Measurements from ENCODE around the gene ITFG1.
"Not testable (repeated sequence)": the region's sequence is repeated elsewhere in the genome, so short reads cannot be mapped to it uniquely, and the experiment has no call there.

Gene ITFG1

GRCh38 chr16:47158992-47159391 is 301.9 kb downstream of the ITFG1 start:
- no peak for DNase-seq (ENCODE audit: low read depth in 2 of 2)

GRCh38 chr16:47156680-47157215 is 304.1 kb downstream of the ITFG1 start:
- no peak for DNase-seq (ENCODE audit: low read depth in 2 of 2)

GRCh38 chr16:47152501-47152900 is 308.4 kb downstream of the ITFG1 start:
- DNase-seq (ENCODE audit: low read depth in 2 of 2): not testable (repeated sequence)

- DNase-seq (ENCODE audit: low read depth in 2 of 2): no peak
Measured at GRCh38 chr16:47150067-47150466, 310.8 kb downstream of the ITFG1 start.

- DNase-seq (ENCODE audit: low read depth in 2 of 2): no peak
Measured at GRCh38 chr16:47144559-47144877, 316.3 kb downstream of the ITFG1 start.

GRCh38 chr16:47143677-47144558 is 316.9 kb downstream of the ITFG1 start, which contains the start of gene NETO2:
Gene NETO2 (minus strand): TSS chr16:47143945. CDS start chr16:47143612, 333 bp downstream.
- DNase-seq (ENCODE audit: low read depth in 2 of 2): no peak

- peak; percentile 45 for DNase-seq (ENCODE audit: low read depth in 2 of 2)
Measured at GRCh38 chr16:47142821-47143676, 317.8 kb downstream of the ITFG1 start.

GRCh38 chr16:47142486-47142820 is 318.4 kb downstream of the ITFG1 start:
- DNase-seq (ENCODE audit: low read depth in 2 of 2): no peak

- peak; percentile 57 for DNase-seq (ENCODE audit: low read depth in 2 of 2)
Measured at GRCh38 chr16:47141773-47142485, 318.9 kb downstream of the ITFG1 start.

- no peak for DNase-seq (ENCODE audit: low read depth in 2 of 2)
Measured at GRCh38 chr16:47140686-47141085, 320.2 kb downstream of the ITFG1 start.

- DNase-seq (ENCODE audit: low read depth in 2 of 2): no peak
Measured at GRCh38 chr16:47139561-47140185, 321.2 kb downstream of the ITFG1 start.

- DNase-seq (ENCODE audit: low read depth in 2 of 2): not testable (repeated sequence)
Measured at GRCh38 chr16:47137925-47138324, 322.9 kb downstream of the ITFG1 start.

- DNase-seq (ENCODE audit: low read depth in 2 of 2): no peak
Measured at GRCh38 chr16:47136099-47136842, 324.6 kb downstream of the ITFG1 start.

GRCh38 chr16:47134550-47134949 is 326.3 kb downstream of the ITFG1 start:
- no peak for DNase-seq (ENCODE audit: low read depth in 2 of 2)

- no peak for DNase-seq (ENCODE audit: low read depth in 2 of 2)
Measured at GRCh38 chr16:47132308-47132707, 328.6 kb downstream of the ITFG1 start.

- DNase-seq (ENCODE audit: low read depth in 2 of 2): no peak
Measured at GRCh38 chr16:47129755-47130435, 331.0 kb downstream of the ITFG1 start.

- DNase-seq (ENCODE audit: low read depth in 2 of 2): no peak
Measured at GRCh38 chr16:47127541-47127940, 333.3 kb downstream of the ITFG1 start.

GRCh38 chr16:47125757-47126156 is 335.1 kb downstream of the ITFG1 start:
- no peak for DNase-seq (ENCODE audit: low read depth in 2 of 2)

GRCh38 chr16:47113130-47113529 is 347.7 kb downstream of the ITFG1 start:
- no peak for DNase-seq (ENCODE audit: low read depth in 2 of 2)

GRCh38 chr16:47110939-47111338 is 349.9 kb downstream of the ITFG1 start:
- no peak for DNase-seq (ENCODE audit: low read depth in 2 of 2)
